ENCODE measurements around the gene PIP5K1C. TPM values are rescaled to one million over a fixed set of nuclear protein-coding genes. Genes with fewer than 3 reads are reported as not detected.

The PIP5K1C gene
- total and polyA plus RNA-seq, 9 of the 15 experiments (the other 6 are each of a cell fraction or from before 2014, with no cell fraction given) = 0.38 to 22.1 (median 4.1) TPM

GRCh38 chr19:3627351-3627723 is 72.9 kb downstream of the PIP5K1C start (continued):
- TF ChIP-seq GTF2B (IDR thresholded peaks at IDR 0.05; ENCODE audit: extremely low read depth, insufficient read length) (no peak), ZNF395 (CRISPR knock-in tag; IDR thresholded peaks at IDR 0.05) (no peak), LCOR (CRISPR knock-in tag; IDR thresholded peaks at IDR 0.05) (no peak), CREB3L1 (IDR thresholded peaks at IDR 0.05; ENCODE audit: borderline replicate concordance, low read depth) (no peak), ATF6 (CRISPR knock-in tag; IDR thresholded peaks at IDR 0.05) (0 out of 2 replicates have a peak, but pooled peaks have one; percentile 25), ZFX (CRISPR knock-in tag; IDR thresholded peaks at IDR 0.05) (no peak), SRSF7 (optimal IDR thresholded peaks at IDR 0.05; ENCODE audit: low read depth, low read length) (no peak), HDAC6 (IDR thresholded peaks at IDR 0.05; ENCODE audit: low read depth, low read length) (no peak), BRCA1 (IDR thresholded peaks at IDR 0.05) (no peak), BRCA1 (CRISPR knock-in tag; IDR thresholded peaks at IDR 0.05) (no peak), MBD2 (IDR thresholded peaks at IDR 0.05; ENCODE audit: borderline replicate concordance, low read depth) (no peak), L3MBTL2 (IDR thresholded peaks at IDR 0.05) (peak; percentile 24), ARID3A (IDR thresholded peaks at IDR 0.05; ENCODE audit: borderline replicate concordance, low read depth, low read length) (no peak), ARID1B (IDR thresholded peaks at IDR 0.05) (no peak), CC2D1A (IDR thresholded peaks at IDR 0.05) (0 out of 2 replicates have a peak, but pooled peaks have one; percentile 19), NFE2L1 (tag; IDR thresholded peaks at IDR 0.05; ENCODE audit: borderline replicate concordance, low read depth) (no peak), ZKSCAN1 (IDR thresholded peaks at IDR 0.05; ENCODE audit: low read depth, low read length) (no peak), RCOR1 (IDR thresholded peaks at IDR 0.05; ENCODE audit: borderline replicate concordance in 1 of 2, low read depth in 2 of 2, low read length in 2 of 2) (peak; percentile 86 to 98; a peak in 3 of 4 replicates), MTA1 (IDR thresholded peaks at IDR 0.05; ENCODE audit: borderline replicate concordance) (no peak), PML (IDR thresholded peaks at IDR 0.05; ENCODE audit: low read length) (no peak), MYBL2 (IDR thresholded peaks at IDR 0.05; ENCODE audit: low read depth) (no peak; the same call in 1 of the 2 replicates), MYBL2 (CRISPR knock-in tag; IDR thresholded peaks at IDR 0.05; ENCODE audit: borderline replicate concordance) (no peak)
